ENCODE measurements around the gene GPC2.
A peak's percentile ranks its signal among the peaks of the same experiment; 100 is the strongest.

Gene GPC2

DNA sequence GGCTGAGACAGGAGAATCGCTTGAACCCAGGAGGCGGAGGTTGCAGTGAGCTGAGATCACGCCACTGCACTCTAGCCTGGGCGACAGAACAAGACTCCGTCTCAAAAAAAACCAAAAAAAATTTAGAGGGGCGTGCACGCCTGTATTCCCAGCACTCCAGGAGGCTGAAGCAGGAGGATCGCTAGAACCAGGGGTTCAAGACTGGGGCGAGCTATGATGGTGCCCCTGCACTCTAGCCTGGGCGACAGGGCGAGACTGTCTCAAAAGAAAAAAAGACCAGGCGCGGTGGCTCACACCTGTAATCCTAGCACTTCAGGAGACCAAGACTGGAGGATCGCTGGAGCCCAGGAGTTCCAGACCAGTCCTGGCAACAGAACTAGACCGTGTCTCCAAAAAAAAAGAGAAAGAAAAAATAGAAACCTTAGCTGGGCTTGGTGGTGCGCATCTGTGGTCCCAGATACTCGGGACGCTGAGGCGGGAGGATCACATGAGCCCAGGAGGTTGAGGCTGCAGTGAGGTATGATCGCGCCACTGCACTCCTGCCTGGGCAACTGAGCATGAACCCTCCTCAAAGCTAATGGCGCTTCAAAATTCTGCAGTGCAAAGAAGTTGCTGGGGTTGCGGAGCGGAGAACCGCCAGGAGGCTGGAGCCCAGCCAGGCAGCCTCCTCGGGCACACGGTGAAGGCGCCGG, 50.8 kb downstream of the GPC2 start:
- DNase-seq, result peak in 4 of 56 donors; percentile 63 to 81 (median 65)

DNA sequence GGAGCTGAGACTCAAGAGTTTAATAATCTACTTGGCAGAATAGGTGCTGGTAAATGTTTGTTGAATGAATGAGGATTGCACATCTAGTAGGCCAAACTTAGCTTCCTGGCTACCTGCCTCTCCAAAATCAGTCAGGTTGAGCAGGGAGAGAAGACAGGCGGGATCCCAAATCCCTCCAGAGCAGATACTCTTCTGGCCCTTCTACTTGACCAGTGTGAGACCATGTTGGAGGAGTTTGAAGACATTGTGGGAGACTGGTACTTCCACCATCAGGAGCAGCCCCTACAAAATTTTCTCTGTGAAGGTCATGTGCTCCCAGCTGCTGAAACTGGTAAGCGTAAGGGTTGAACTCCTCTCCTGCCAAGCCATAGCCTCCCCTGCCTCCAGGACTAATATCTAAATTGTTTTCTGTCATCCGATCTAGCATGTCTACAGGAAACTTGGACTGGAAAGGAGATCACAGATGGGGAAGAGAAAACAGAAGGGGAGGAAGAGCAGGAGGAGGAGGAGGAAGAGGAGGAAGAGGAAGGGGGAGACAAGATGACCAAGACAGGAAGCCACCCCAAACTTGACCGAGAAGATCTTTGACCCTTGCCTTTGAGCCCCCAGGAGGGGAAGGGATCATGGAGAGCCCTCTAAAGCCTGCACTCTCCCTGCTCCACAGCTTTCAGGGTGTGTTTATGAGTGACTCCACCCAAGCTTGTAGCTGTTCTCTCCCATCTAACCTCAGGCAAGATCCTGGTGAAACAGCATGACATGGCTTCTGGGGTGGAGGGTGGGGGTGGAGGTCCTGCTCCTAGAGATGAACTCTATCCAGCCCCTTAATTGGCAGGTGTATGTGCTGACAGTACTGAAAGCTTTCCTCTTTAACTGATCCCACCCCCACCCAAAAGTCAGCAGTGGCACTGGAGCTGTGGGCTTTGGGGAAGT, 52.6 kb downstream of the GPC2 start:
- no peak for DNase-seq

DNA sequence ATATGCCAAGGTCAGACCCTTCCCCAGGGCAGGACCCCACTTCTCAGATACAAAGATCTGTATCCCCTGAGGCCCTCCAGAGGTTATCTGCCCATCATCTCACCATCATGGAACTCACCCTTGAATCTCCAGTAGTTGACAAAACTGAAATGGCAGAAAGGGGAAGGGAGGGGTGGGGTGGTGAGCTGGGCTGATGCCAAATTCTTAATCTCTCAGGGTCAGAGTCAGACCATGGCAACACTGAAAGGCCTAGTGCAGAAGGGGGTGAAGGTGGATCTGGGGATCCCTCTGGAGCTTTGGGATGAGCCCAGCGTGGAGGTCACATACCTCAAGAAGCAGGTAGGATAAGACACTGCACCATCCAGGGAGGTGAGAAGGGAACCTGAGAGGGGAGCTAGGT, 54.6 kb downstream of the GPC2 start:
- DNase-seq, result no peak

DNA sequence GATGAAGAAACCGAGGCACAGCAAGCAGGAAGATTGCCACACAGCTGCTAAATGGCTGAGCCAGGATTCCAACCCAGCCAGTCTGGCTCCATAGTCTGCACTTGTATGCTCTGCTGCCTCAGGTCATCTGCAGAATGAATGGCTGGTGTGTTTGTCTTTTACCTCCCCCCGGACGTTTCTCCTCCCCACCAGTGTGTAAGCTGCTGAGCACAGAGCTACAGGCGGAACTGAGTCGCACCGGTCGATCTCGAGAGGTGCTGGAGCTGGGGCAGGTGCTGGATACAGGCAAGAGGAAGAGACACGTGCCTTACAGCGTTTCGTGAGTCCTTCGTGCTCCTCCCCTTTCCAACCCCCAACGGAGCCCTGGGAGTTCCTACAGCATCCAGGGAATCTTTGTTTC, 55.1 kb downstream of the GPC2 start:
- no peak for DNase-seq

DNA sequence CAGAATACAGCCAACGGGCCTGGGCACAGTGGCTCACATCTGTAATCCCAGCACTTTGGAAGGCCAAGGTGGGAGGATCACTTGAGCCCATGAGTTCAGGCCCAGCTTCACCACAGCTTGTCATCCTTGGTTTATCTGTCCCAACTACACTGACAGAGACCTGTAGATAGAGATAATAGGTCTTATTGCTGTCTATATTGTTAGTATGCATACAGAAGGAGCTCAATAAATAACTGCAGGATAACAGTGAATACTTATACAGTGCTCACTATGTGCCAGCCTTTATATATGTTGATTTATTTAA, 56.5 kb downstream of the GPC2 start:
- no peak for DNase-seq

DNA sequence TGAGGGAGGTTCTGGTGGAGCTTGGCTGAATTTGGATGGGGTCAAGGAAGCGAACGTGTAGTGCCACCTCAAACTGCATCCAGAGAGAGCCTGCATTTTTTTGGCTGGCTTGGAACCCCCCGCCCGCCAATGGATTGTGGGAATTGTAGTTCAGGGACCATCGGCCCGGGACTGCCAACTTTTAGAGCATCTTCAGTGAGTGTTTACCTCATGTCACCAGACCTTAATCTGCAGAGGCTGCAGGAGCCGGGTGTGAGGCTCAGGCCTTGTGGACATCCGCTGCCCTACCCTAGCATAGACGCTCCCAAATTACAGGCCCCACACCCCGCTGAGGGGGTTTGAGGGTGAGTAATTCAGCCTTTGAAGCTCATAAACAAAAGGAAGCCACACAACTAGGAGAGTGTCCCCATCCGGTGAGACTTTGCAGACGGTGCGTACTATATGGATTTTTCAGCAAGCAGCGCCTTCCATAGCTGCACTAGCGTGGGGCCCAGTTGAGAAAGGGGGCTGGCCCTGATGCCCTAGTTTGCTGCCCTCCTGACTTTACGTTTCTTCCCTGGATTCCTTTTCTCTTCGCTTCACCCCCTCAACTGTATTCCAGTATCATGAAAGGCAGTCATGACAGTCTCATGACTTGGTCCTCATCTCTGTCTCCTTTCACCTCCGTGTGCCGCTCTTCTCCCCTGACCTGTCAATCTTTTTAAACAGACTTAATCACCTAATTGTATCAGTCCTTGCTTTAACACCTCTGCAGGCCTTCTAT, 57.0 kb downstream of the GPC2 start:
- peak in 50 of 56 donors; percentile 17 to 89 (median 72) for DNase-seq
